Osteoblast (primary cell): ENCODE measurements around the gene BANP. TPM values are rescaled to one million over a fixed set of nuclear protein-coding genes. Genes with fewer than 3 reads are reported as not detected.

ENCODE experiments used
- DNase-seq: peaks from one replicate; pipeline ENCODE4 v3.0.0; 2011; ENCODE audit warnings: low spot score, mixed read lengths; ENCODE audit not compliant: insufficient read length; ENCODE audit errors: missing footprints
- H2AFZ ChIP-seq: 2 replicates; pipeline ENCODE4 v1.6.0; 2011; ENCODE audit warnings: mild to moderate bottlenecking, low read length
- H3K27ac ChIP-seq: 2 replicates; pipeline ENCODE4 v1.5.1; 2011; ENCODE audit warnings: mild to moderate bottlenecking, low read depth, low read length, moderate library complexity
- H3K27me3 ChIP-seq: 2 replicates; pipeline ENCODE4 v1.6.0; 2012; ENCODE audit warnings: mild to moderate bottlenecking, control low read depth, inconsistent platforms, low read length, moderate library complexity; ENCODE audit not compliant: insufficient read depth
- H3K36me3 ChIP-seq: 2 replicates; pipeline ENCODE4 v1.5.1; 2011; ENCODE audit warnings: mild to moderate bottlenecking, low read length, control low read depth, moderate library complexity; ENCODE audit not compliant: insufficient read depth
- H3K4me1 ChIP-seq: 2 replicates; pipeline ENCODE4 v1.5.1; 2011; ENCODE audit warnings: mild to moderate bottlenecking, low read length, control low read depth, moderate library complexity; ENCODE audit not compliant: insufficient read depth
- H3K4me2 ChIP-seq: 2 replicates; pipeline ENCODE4 v1.6.0; 2011; ENCODE audit warnings: mild to moderate bottlenecking, low read length; ENCODE audit not compliant: insufficient read depth
- H3K4me3 ChIP-seq: fragments of 200-600 bp; sonication (generic); 3 replicates; pipeline ENCODE4 v1.5.1; 2012; ENCODE audit warnings: mild to moderate bottlenecking, low read length, inconsistent platforms; ENCODE audit not compliant: insufficient read depth
- H3K79me2 ChIP-seq: 2 replicates; pipeline ENCODE4 v1.6.0; 2012; ENCODE audit warnings: mild to moderate bottlenecking, low read length, control low read depth, inconsistent platforms; ENCODE audit not compliant: insufficient read depth
- H3K9me3 ChIP-seq: 2 replicates; pipeline ENCODE4 v1.5.1; 2011; ENCODE audit warnings: low read depth, low read length, control low read depth
- H4K20me1 ChIP-seq: 2 replicates; pipeline ENCODE4 v1.6.0; 2012; ENCODE audit warnings: mild to moderate bottlenecking, low read length, control low read depth; ENCODE audit not compliant: insufficient read depth
- CTCF ChIP-seq: IDR thresholded peaks from 2 replicates; pipeline ENCODE4 v1.5.1; 2011; ENCODE audit warnings: mild to moderate bottlenecking, low read depth, low read length, moderate library complexity; ENCODE audit errors: extremely low read depth
- total RNA-seq: library from RNA; depleted of rRNA; stranded (reverse); fragments of >200 nt; gene quantifications from 2 replicates; pipeline ENCODE4 v1.2.3, GENCODE V29; 2012

Gene BANP
- total RNA-seq, 1 donor: 23.5 TPM

DNA sequence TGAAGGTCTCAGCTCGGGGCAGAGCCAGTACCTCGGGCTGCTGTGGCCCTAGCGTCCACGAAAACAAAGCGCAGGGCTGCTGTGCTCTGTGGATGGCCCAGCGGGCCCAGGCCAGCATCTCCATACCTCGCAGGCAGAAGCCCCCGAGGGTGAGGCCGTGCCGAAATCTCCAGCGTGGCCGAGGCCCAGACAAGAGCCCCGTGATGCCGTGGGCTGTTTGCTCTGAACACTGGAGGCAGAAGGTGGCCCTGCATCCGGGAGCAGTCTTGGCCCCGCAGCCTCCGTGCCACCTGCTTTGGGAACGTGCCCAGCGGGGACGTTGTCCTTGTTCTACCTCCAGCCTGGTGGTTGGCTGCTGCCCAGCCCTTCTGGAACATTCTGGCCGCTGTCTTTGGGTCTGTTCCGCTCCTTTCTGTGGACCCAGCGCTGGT lies 121.4 kb downstream of the BANP start:
- H3K27ac ChIP-seq: no peak overlapping the region
- no peak for TF ChIP-seq CTCF
- DNase-seq: no peak
- H3K9me3 ChIP-seq: no peaks in the 10 kb centered on the region
- peaks cover 12% of the 10 kb centered on the region for H3K36me3 ChIP-seq
- no peak overlapping the region for H2AFZ ChIP-seq
- no peak overlapping the region for H3K4me3 ChIP-seq
- no peaks in the 10 kb centered on the region for H3K79me2 ChIP-seq
- H3K27me3 ChIP-seq: no peaks in the 10 kb centered on the region
- H3K4me1 ChIP-seq: no peaks in the 10 kb centered on the region
- no peak overlapping the region for H3K4me2 ChIP-seq
- H4K20me1 ChIP-seq: no peaks in the 10 kb centered on the region

DNA sequence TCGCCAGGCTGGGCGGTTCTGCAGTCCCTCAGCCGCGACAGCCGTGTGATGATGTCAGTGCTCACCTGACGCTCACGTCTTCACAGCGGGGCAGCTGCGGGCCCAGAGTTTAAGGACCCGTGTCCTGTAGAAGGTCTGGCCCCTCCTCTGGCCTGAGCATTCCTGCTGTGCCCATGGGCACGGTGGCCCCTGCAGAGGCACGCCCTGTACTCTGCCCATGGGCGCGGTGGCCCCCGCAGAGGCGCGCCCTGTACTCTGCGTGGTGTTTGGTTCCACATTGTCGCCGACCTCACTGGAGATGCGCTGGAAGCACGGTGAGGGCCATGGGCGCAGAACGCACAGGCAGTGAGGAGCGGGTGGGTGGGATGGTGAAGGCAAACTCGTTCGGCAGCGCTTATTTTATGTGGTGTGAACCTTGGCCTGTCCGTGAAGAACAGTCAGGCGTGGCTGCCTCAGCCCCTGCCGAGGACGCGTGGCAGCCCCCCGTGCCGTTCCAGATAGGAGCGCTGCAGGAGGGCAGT lies 122.0 kb downstream of the BANP start:
- no peak for DNase-seq
- H3K4me3 ChIP-seq: no peak overlapping the region
- H3K36me3 ChIP-seq: peaks cover 12% of the 10 kb centered on the region
- no peaks in the 10 kb centered on the region for H3K9me3 ChIP-seq
- H3K27me3 ChIP-seq: no peaks in the 10 kb centered on the region
- no peak overlapping the region for H3K27ac ChIP-seq
- H3K4me1 ChIP-seq: no peaks in the 10 kb centered on the region
- H3K4me2 ChIP-seq: no peak overlapping the region
- H4K20me1 ChIP-seq: no peaks in the 10 kb centered on the region
- no peaks in the 10 kb centered on the region for H3K79me2 ChIP-seq
- TF ChIP-seq CTCF: no peak
- H2AFZ ChIP-seq: no peak overlapping the region

DNA sequence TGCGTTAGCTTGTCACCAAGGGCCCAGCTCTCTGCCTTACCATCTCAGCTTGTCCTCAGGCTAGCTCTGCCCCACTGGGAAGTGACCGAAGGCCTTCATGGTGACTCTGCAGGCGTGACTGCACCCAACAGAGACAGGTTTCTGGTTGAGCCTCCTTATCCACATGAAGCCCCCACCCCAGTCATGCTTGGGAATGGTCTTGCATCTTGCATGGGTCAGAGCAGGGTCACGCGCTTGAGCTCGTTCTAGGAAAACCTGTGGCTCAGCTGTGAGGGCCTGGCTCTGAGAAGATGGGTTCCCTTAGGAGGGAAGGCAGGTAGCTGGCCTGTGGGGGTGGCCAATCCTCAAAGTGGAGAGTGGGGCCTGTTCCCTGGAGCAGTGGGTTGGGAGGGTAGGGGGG lies 122.8 kb downstream of the BANP start:
- H3K79me2 ChIP-seq: no peaks in the 10 kb centered on the region

More for the DNA sequence above, 122.8 kb downstream of the BANP start:
- H3K27ac ChIP-seq: no peak overlapping the region
- H3K4me1 ChIP-seq: no peaks in the 10 kb centered on the region
- no peak overlapping the region for H3K4me2 ChIP-seq
- TF ChIP-seq CTCF: no peak
- no peak overlapping the region for H3K4me3 ChIP-seq
- H3K9me3 ChIP-seq: no peaks in the 10 kb centered on the region
- no peaks in the 10 kb centered on the region for H4K20me1 ChIP-seq
- no peak for DNase-seq
- H2AFZ ChIP-seq: no peak overlapping the region
- peaks cover 12% of the 10 kb centered on the region for H3K36me3 ChIP-seq
- H3K27me3 ChIP-seq: no peaks in the 10 kb centered on the region
